BJ (cell line): ENCODE results near the gene LDHAL6B. TPM values are rescaled to one million over a fixed set of nuclear protein-coding genes. Genes with fewer than 3 reads are reported as not detected.

Experiments
- CTCF ChIA-PET: fragments of 350-600 bp; formaldehyde crosslinking; extraction: SDS; loops from one replicate; lab custom pipeline; 2021; ENCODE audit warnings: antibody characterized with exemption, inconsistent platforms; lab: Yijun Ruan, JAX
- POLR2A ChIA-PET: fragments of 300-600 bp; sonication (Branson Sonifier 250); formaldehyde crosslinking; extraction: SDS; loops from one replicate; lab custom pipeline; 2021; ENCODE audit warnings: antibody characterized with exemption; lab: Charles Lee
- DNase-seq: peaks from one replicate; pipeline ENCODE4 v3.0.0-alpha.2; 2011; ENCODE audit warnings: low read depth
- H3K27me3 ChIP-seq: 2 replicates; pipeline ENCODE4 v1.6.0; 2011; ENCODE audit warnings: low read length; ENCODE audit not compliant: control insufficient read depth, insufficient read depth
- H3K36me3 ChIP-seq: 2 replicates; pipeline ENCODE4 v1.5.1; 2011; ENCODE audit warnings: low read length; ENCODE audit not compliant: control insufficient read depth, insufficient read depth
- H3K4me3 ChIP-seq: 2 replicates; pipeline ENCODE4 v1.5.1; 2011; ENCODE audit warnings: low read depth, mild to moderate bottlenecking, control low read depth, low read length
- polyA plus RNA-seq: library from polyadenylated mRNA; depleted of rRNA; stranded (reverse); fragments of >200 nt; gene quantifications from 2 replicates; pipeline ENCODE4 v1.2.3, GENCODE V29; 2011
- TF ChIP-seq, protein P1 (sequence below): IDR thresholded peaks from 2 replicates; pipeline ENCODE4 v1.5.1; 2011; ENCODE audit warnings: low read depth, mild to moderate bottlenecking, control low read depth, inconsistent platforms, low read length, moderate library complexity; ENCODE audit not compliant: insufficient read depth

The LDHAL6B gene
- polyA plus RNA-seq, 1 experiment = not detected

DNA sequence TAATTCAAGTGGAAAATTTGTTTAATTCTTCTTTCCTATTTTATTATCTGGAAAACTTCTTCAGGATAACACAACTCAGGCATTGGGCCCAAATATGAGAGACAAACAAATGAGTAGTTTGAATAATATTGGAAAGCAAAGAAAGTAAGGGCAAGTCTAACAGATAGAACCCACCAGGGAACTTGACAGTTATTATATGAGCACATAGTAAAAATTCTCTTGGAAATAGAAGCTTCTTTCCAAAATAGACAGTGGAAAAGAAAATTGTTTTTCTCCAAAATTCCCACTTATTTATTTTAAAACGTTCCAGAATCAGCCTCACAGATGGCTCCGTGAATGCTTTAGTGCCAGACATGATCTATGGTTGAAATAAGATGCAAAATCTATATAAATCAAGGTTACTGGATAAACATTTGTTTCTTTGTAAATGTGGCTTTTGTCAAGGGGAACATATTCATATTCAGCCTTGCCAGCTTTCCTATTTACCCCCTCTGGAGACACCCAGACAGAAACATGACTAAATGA is 23.9 kb downstream of the LDHAL6B start:
- TF ChIP-seq, protein P1, sequence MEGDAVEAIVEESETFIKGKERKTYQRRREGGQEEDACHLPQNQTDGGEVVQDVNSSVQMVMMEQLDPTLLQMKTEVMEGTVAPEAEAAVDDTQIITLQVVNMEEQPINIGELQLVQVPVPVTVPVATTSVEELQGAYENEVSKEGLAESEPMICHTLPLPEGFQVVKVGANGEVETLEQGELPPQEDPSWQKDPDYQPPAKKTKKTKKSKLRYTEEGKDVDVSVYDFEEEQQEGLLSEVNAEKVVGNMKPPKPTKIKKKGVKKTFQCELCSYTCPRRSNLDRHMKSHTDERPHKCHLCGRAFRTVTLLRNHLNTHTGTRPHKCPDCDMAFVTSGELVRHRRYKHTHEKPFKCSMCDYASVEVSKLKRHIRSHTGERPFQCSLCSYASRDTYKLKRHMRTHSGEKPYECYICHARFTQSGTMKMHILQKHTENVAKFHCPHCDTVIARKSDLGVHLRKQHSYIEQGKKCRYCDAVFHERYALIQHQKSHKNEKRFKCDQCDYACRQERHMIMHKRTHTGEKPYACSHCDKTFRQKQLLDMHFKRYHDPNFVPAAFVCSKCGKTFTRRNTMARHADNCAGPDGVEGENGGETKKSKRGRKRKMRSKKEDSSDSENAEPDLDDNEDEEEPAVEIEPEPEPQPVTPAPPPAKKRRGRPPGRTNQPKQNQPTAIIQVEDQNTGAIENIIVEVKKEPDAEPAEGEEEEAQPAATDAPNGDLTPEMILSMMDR = no peak
- Histone ChIP-seq H3K36me3 (peaks cover 1% of the 10 kb centered on the region; the same call in 1 of the 2 replicates), H3K4me3 (no peak overlapping the region), H3K27me3 (no peaks in the 10 kb centered on the region)
- POLR2A ChIA-PET = no interaction called here
- no peak for DNase-seq
- CTCF ChIA-PET = interaction anchor here (0.6 kb wide), 1 partner anchor 405 kb away, joined by 3 read pairs; no protein-coding TSS in a partner anchor

DNA sequence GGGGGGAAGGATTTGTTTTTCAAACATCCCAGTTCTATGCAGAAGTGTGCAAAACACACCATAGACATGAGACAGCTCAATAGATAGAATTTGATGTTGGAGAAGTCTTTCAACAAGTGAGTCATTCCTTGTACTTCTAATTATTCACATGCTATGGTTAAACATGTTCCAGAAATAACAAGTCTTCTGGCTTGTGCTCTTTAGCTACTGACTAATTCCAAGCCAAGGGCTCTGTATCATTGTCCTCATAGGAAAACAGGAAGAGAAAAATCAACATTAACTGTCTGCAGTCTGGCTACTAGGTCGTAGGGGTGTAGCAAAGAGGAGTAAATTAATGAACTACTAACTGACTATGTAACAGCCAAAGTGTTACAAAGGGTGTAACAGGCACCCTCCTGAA is 25.8 kb downstream of the LDHAL6B start:
- ChIA-PET CTCF (interaction anchor here (0.9 to 3.5 kb wide), 4 partner anchors 10 to 149 kb away, joined by 3 to 17 read pairs (median 4); no protein-coding TSS in a partner anchor), POLR2A (interaction anchor here (0.6 kb wide), 1 partner anchor 111 kb away, joined by 5 read pairs; no protein-coding TSS in a partner anchor)
- Histone ChIP-seq H3K4me3 (no peak overlapping the region), H3K36me3 (peaks cover 1% of the 10 kb centered on the region; the same call in 1 of the 2 replicates), H3K27me3 (no peaks in the 10 kb centered on the region)
- DNase-seq = peak; percentile 72
- TF ChIP-seq, protein P1 = no peak

DNA sequence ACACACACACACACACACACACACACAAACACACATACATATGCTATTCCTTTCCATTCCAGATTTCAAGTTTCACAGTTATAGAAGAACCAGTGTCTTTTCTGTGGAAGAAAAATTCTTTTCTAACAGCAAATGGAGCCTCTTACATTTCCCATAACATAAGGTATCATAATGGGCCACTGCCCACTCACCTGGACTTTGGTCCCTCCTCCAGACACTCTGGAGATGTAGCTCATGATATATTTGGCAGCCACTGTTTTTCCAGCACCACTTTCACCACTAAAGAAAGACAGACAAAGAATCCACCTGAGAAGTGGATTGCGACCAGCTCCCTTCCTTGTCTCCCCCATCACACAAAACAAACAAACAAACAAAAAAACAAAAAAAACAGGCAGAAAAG is 29.8 kb downstream of the LDHAL6B start:
- TF ChIP-seq, protein P1 = no peak
- CTCF ChIA-PET = interaction anchor here (0.7 to 1.2 kb wide), 2 partner anchors 11 to 61 kb away, joined by 3 read pairs; no protein-coding TSS in a partner anchor
- Histone ChIP-seq H3K36me3 (peaks cover 1% of the 10 kb centered on the region; the same call in 1 of the 2 replicates), H3K4me3 (no peak overlapping the region), H3K27me3 (no peaks in the 10 kb centered on the region)
- no peak for DNase-seq
- POLR2A ChIA-PET = no interaction called here

DNA sequence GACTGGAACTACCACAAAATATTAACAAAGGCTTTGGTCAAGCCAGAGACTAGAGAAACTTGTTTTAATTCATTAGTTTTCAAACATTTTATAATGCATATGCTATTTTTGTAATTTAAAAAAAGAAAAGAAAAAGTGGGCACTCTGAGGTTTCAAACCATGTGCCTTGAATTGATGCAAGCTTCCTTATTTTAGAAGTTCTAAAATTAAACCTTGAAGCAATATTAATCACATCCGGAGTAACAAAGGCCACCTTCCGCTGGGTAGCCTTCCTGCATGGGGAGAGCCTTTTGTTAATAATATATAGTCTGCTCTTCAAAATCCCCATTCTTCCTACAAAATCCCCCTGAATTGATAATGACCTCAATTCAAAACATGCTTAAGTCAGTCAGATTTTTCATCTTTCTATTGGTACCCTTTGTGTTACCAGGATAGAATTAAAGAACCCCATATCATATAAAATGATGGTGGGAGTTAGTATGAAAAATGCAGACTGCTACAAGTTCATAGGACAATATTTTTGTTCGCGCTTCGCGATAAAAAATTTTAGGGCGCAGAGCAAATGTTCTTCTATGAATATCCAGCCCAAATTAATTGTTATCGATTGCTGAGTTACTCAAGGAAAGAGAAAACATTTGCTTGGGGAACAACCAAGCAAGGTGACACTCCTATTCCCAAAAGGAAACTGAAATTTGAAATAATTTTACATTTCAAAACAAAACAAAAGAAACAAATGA is 30.6 kb downstream of the LDHAL6B start:
- ChIA-PET CTCF (interaction anchor here (0.7 to 1.3 kb wide), 2 partner anchors 10 to 62 kb away, joined by 3 to 7 read pairs; no protein-coding TSS in a partner anchor), POLR2A (no interaction called here)
- TF ChIP-seq, protein P1 = no peak
- Histone ChIP-seq H3K4me3 (no peak overlapping the region), H3K27me3 (no peaks in the 10 kb centered on the region), H3K36me3 (peaks cover 1% of the 10 kb centered on the region; the same call in 1 of the 2 replicates)
- DNase-seq = no peak

DNA sequence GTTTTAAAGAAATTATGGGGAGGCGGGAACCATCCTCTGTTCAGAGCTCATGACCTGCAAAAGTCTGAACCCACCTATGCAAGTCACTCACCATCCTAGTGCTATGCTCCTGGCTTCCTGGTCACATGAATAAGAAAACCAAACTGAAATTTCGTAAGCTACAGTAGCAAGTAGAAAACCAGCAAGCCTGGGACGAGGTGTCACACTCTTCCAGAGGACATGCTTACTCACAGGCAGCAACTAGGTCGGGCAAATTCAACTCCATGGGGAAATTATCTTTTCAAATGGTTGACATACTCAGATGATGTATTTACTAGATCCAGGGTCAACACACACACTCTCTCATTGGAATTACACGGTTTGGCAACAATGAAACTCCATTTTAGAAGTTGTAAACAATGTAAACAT is 31.3 kb downstream of the LDHAL6B start:
- CTCF ChIA-PET = interaction anchor here (1.3 kb wide), 1 partner anchor 10 kb away, joined by 7 read pairs; no protein-coding TSS in a partner anchor
- no peaks in the 10 kb centered on the region for H3K27me3 ChIP-seq
- H3K4me3 ChIP-seq = no peak overlapping the region
- DNase-seq = no peak
- POLR2A ChIA-PET = no interaction called here
- peaks cover 1% of the 10 kb centered on the region; the same call in 1 of the 2 replicates for H3K36me3 ChIP-seq
- TF ChIP-seq, protein P1 = no peak
